HG03045 (cell line): ENCODE results near the gene SERINC5.

Source experiments
- ATAC-seq: cut with Tn5 transposase; IDR thresholded peaks from one replicate; pipeline ENCODE4 v1.9.1; 2021; ENCODE audit warnings: mild to moderate bottlenecking, moderate library complexity; ENCODE audit not compliant: unreplicated experiment

Gene SERINC5

GRCh38 chr5:80230269-80230992, 25.4 kb downstream of the SERINC5 start:
- no peak for ATAC-seq

GRCh38 chr5:80229902-80230255, 26.0 kb downstream of the SERINC5 start:
- ATAC-seq = no peak

GRCh38 chr5:80227979-80228596, 27.8 kb downstream of the SERINC5 start:
- no peak for ATAC-seq

- no peak for ATAC-seq
Observed at GRCh38 chr5:80225934-80226326, 29.9 kb downstream of the SERINC5 start.

GRCh38 chr5:80225189-80225933, 30.5 kb downstream of the SERINC5 start:
- ATAC-seq = no peak

- no peak for ATAC-seq
Observed at GRCh38 chr5:80223561-80223960, 32.3 kb downstream of the SERINC5 start.

- no peak for ATAC-seq
Observed at GRCh38 chr5:80220245-80220897, 35.5 kb downstream of the SERINC5 start.

- no peak for ATAC-seq
Observed at GRCh38 chr5:80219391-80219790, 36.5 kb downstream of the SERINC5 start.

- no peak for ATAC-seq
Observed at GRCh38 chr5:80217667-80218066, 38.2 kb downstream of the SERINC5 start.

GRCh38 chr5:80216753-80217596, 38.9 kb downstream of the SERINC5 start:
- ATAC-seq = no peak

GRCh38 chr5:80216096-80216495, 39.8 kb downstream of the SERINC5 start:
- ATAC-seq = no peak

- ATAC-seq = no peak
Observed at GRCh38 chr5:80215523-80215922, 40.3 kb downstream of the SERINC5 start.

GRCh38 chr5:80213466-80213865, 42.4 kb downstream of the SERINC5 start:
- ATAC-seq = no peak

GRCh38 chr5:80212171-80212667, 43.6 kb downstream of the SERINC5 start:
- no peak for ATAC-seq

GRCh38 chr5:80211327-80211726, 44.5 kb downstream of the SERINC5 start:
- no peak for ATAC-seq

- no peak for ATAC-seq
Observed at GRCh38 chr5:80210014-80210413, 45.8 kb downstream of the SERINC5 start.

- no peak for ATAC-seq
Observed at GRCh38 chr5:80208381-80208780, 47.5 kb downstream of the SERINC5 start.

GRCh38 chr5:80207832-80208231, 48.0 kb downstream of the SERINC5 start:
- no peak for ATAC-seq

GRCh38 chr5:80206282-80206681, 49.6 kb downstream of the SERINC5 start:
- ATAC-seq = no peak

GRCh38 chr5:80205846-80206245, 50.0 kb downstream of the SERINC5 start:
- no peak for ATAC-seq
